ENCODE measurements around the gene CEP43.

DNA sequence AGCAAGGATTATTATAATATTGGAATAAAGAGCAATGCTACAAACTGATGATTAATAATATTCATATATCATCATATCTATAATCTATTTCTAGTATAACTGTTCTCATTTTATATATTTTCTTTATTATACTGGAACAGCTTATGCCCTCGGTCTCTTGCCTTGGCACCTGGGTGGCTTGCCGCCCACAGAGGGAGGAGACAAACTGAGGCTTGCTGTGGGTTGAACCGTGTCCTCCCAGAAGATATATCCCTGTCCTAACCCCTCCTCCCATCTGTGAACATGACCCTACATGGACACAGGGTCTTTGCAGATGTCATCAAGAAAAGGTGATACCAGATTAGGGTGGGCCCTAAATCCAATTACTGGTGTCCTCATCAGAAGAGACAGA lies 47.5 kb upstream of the CEP43 start:
- no peak for TF ChIP-seq EZH2 (IDR thresholded peaks at IDR 0.05; ENCODE audit: borderline replicate concordance, low read depth, low read length, severe bottlenecking)
- TF ChIP-seq, protein P1, sequence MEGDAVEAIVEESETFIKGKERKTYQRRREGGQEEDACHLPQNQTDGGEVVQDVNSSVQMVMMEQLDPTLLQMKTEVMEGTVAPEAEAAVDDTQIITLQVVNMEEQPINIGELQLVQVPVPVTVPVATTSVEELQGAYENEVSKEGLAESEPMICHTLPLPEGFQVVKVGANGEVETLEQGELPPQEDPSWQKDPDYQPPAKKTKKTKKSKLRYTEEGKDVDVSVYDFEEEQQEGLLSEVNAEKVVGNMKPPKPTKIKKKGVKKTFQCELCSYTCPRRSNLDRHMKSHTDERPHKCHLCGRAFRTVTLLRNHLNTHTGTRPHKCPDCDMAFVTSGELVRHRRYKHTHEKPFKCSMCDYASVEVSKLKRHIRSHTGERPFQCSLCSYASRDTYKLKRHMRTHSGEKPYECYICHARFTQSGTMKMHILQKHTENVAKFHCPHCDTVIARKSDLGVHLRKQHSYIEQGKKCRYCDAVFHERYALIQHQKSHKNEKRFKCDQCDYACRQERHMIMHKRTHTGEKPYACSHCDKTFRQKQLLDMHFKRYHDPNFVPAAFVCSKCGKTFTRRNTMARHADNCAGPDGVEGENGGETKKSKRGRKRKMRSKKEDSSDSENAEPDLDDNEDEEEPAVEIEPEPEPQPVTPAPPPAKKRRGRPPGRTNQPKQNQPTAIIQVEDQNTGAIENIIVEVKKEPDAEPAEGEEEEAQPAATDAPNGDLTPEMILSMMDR (IDR thresholded peaks at IDR 0.05; ENCODE audit: borderline replicate concordance, extremely low read depth, low read length, poor library complexity, severe bottlenecking): no peak

Measured in DND-41 (cell line).